Progenitor cell of endocrine pancreas (in vitro differentiated cells): ENCODE results near the gene RPL10A. TPM values are rescaled to one million over a fixed set of nuclear protein-coding genes. Genes with fewer than 3 reads are reported as not detected.

ENCODE experiments used
- DNase-seq: peaks from one replicate; pipeline ENCODE4 v3.0.0; 2021; ENCODE audit warnings: low spot score; ENCODE audit not compliant: unreplicated experiment
- H3K27ac Mint-ChIP-seq: 2 replicates; pipeline ENCODE4 v1.8.0; 2021; ENCODE audit warnings: mild to moderate bottlenecking, moderate library complexity, mixed read lengths
- H3K27me3 Mint-ChIP-seq: 2 replicates; pipeline ENCODE4 v1.8.0; 2021; ENCODE audit warnings: mixed read lengths
- H3K36me3 Mint-ChIP-seq: 2 replicates; pipeline ENCODE4 v1.8.0; 2022; ENCODE audit warnings: mixed read lengths; ENCODE audit not compliant: insufficient read depth
- H3K4me1 Mint-ChIP-seq: 2 replicates; pipeline ENCODE4 v1.8.0; 2021; ENCODE audit warnings: low read depth, mixed read lengths
- H3K4me3 Mint-ChIP-seq: 2 replicates; pipeline ENCODE4 v1.8.0; 2021; ENCODE audit warnings: low read depth, mild to moderate bottlenecking, moderate library complexity, mixed read lengths
- H3K9me3 Mint-ChIP-seq: 2 replicates; pipeline ENCODE4 v1.8.0; 2021; ENCODE audit warnings: low read depth, mixed read lengths
- total RNA-seq: library from RNA; stranded (reverse); gene quantifications from 2 replicates; pipeline ENCODE4 v1.2.1, GENCODE V29; 2021
- TF ChIP-seq, protein P1 (sequence below): fragments of 200-600 bp; sonication (generic); IDR thresholded peaks from one replicate; pipeline ENCODE4 v1.5.0; 2021; ENCODE audit warnings: antibody characterized with exemption, mild to moderate bottlenecking; ENCODE audit not compliant: unreplicated experiment

RPL10A gene
- total RNA-seq, 1 donor from 2014 or later: 1,416 TPM

DNA sequence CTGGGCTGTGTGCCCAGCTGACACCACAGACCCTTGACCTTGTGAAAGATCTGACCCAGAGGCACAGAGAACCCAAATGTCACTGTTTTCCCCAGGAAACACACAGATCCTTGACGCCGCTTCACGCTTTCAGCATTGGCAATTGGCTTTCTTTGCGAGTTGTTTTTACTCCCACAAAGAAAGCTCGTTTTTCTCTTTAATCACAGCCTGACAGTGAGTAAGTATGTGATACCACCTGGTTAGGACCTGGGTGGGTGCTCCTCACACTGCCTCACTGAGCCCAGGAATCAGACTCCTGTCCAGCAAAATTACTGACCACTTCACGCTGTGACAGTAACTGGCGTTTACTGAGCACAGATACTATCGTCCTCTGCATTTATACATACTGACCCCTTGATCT is 13.0 kb downstream of the RPL10A start:
- no peaks in the 10 kb centered on the region for H3K27me3 Mint-ChIP-seq
- TF ChIP-seq, protein P1, sequence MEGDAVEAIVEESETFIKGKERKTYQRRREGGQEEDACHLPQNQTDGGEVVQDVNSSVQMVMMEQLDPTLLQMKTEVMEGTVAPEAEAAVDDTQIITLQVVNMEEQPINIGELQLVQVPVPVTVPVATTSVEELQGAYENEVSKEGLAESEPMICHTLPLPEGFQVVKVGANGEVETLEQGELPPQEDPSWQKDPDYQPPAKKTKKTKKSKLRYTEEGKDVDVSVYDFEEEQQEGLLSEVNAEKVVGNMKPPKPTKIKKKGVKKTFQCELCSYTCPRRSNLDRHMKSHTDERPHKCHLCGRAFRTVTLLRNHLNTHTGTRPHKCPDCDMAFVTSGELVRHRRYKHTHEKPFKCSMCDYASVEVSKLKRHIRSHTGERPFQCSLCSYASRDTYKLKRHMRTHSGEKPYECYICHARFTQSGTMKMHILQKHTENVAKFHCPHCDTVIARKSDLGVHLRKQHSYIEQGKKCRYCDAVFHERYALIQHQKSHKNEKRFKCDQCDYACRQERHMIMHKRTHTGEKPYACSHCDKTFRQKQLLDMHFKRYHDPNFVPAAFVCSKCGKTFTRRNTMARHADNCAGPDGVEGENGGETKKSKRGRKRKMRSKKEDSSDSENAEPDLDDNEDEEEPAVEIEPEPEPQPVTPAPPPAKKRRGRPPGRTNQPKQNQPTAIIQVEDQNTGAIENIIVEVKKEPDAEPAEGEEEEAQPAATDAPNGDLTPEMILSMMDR: no peak
- peak overlapping the region; percentile 40 for H3K27ac Mint-ChIP-seq
- H3K4me3 Mint-ChIP-seq: no peak overlapping the region
- peaks cover 15% of the 10 kb centered on the region for H3K36me3 Mint-ChIP-seq
- peaks cover 13% of the 10 kb centered on the region for H3K4me1 Mint-ChIP-seq
- H3K9me3 Mint-ChIP-seq: no peaks in the 10 kb centered on the region
- DNase-seq: no peak

DNA sequence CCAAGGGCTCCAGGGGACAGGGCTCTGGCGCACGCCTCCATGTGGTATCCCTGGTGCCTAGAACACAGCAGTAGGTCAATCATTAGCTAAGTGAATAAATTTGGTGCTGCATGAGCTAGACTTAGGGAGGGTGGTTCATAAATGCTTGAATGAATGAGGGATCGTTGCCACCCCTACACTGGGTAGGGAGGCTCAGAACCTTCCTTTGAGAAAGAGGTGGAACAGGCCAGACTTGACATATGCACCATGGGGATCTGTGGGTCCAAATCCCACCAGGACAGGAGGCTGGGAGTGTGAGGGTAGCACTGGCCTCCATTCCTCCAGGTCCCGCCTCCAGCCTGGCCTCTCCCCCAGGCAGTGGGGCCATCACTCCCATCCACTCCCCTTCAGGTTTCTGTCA is 14.9 kb downstream of the RPL10A start:
- Mint-ChIP-seq H3K27me3 (no peaks in the 10 kb centered on the region), H3K27ac (peak overlapping the region; percentile 74), H3K9me3 (no peaks in the 10 kb centered on the region), H3K4me1 (peaks cover 22% of the 10 kb centered on the region), H3K36me3 (peaks cover 12% of the 10 kb centered on the region), H3K4me3 (no peak overlapping the region)
- DNase-seq: no peak
- TF ChIP-seq, protein P1: no peak

DNA sequence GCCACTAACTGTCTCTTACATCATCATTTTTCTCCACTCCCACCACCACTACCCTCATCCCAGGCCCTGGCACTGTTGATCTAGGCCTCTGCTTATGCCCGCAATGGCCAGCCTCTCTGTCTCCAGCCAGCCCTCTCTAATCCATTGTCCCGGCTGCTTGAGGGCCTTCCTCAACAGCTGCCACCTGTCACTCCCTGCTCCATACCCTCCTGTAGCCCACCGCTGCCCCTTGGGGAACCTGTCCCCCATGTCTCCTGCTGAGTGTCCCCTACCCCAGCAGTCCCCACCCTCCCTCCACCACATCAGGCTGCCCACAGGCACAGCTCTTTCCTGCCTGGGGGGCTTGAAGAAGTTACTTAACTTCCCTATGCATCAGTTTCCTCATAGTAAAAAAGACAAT is 15.3 kb downstream of the RPL10A start:
- no peaks in the 10 kb centered on the region for H3K27me3 Mint-ChIP-seq
- no peak for DNase-seq
- H3K9me3 Mint-ChIP-seq: no peaks in the 10 kb centered on the region
- peaks cover 10% of the 10 kb centered on the region for H3K36me3 Mint-ChIP-seq
- peaks cover 24% of the 10 kb centered on the region for H3K4me1 Mint-ChIP-seq
- TF ChIP-seq, protein P1: no peak
- H3K27ac Mint-ChIP-seq: peak overlapping the region; percentile 74
- no peak overlapping the region for H3K4me3 Mint-ChIP-seq

DNA sequence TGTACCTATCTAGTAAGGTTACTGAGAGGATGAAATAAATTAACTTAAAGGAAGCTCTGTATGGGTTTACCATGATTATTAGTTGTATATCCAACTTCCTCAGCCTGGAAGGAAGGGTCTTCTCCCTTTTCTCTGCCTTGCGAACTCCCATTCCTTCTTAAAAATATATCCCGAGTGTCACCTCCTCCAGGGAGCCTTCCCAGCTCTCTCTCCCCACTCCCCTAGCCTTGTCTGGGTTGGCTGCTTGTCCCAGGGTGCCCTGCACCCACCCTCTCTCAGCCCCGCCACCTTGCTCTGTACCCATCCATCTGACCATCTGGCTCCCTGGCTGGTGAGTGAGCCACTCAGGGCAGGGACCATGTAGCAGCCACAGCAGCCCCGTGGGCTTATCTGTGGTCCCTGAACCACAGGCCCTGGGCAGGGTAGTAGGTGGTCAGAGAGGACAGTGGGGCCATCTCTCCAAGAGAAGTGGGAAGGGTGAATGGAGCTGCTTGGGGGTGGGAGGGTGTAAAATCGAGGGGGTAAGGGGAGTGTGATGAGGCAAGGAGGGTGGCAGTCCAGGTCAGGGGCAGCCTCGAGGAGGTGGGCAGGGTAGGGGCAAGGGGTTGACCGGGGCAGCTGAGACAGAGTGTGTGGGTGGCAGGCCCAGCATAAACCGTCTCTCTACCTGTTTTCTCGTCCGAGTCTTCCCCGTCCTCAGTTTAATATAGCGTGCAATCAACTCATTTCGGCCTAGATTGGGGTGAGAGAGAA is 15.9 kb downstream of the RPL10A start:
- peak overlapping the region; percentile 64 for H3K27ac Mint-ChIP-seq
- TF ChIP-seq, protein P1: no peak
- no peak for DNase-seq

DNA sequence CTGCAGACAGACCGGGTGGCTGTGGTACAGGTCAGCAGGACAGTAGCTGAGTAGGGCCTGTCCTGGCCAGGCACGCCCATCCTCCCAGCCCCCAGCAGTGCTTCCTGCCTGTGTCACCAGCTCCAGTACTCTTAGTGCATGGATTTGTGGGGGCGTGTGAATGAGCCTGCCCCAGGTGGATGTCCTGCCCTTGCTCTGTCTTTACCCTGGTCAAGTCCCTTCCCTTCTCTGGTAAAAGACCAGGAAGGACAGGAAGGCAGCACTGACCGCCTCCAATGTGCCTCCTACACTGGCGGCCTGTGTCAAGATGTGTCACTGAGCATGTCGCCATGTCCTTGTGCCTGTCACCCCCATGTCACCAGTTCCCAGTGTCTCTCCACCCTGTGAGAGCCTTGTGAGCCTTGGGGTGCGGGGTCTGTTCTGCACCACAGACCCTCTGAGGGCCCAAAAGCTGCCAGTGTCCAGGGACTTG is 16.8 kb downstream of the RPL10A start:
- no peaks in the 10 kb centered on the region for H3K27me3 Mint-ChIP-seq
- no peak overlapping the region for H3K4me3 Mint-ChIP-seq
- no peaks in the 10 kb centered on the region for H3K9me3 Mint-ChIP-seq
- TF ChIP-seq, protein P1: no peak
- no peak for DNase-seq
- peaks cover 8% of the 10 kb centered on the region for H3K36me3 Mint-ChIP-seq
- peak overlapping the region; percentile 89 for H3K27ac Mint-ChIP-seq
- H3K4me1 Mint-ChIP-seq: peaks cover 24% of the 10 kb centered on the region

More for the DNA sequence above, 15.9 kb downstream of the RPL10A start:
- H3K4me1 Mint-ChIP-seq: peaks cover 24% of the 10 kb centered on the region
- H3K9me3 Mint-ChIP-seq: no peaks in the 10 kb centered on the region
- no peak overlapping the region for H3K4me3 Mint-ChIP-seq
- no peaks in the 10 kb centered on the region for H3K27me3 Mint-ChIP-seq
- H3K36me3 Mint-ChIP-seq: peaks cover 8% of the 10 kb centered on the region
